Effector memory CD8-positive, alpha-beta T cell (primary cell): ENCODE results near the gene F2RL3.
"Not testable (repeated sequence)": the region's sequence is repeated elsewhere in the genome, so short reads cannot be mapped to it uniquely, and the experiment has no call there.

ENCODE experiments used
- ATAC-seq: fragments of 150-1000 bp; cut with Tn5 transposase; replicated peaks from 2 replicates; pipeline ENCODE4 v1.10.0; 2021; ENCODE audit warnings: mild to moderate bottlenecking, moderate library complexity
- DNase-seq, 3 experiments: peaks; one replicate each; pipeline ENCODE4 v3.0.0; 2021
- H3K27ac Mint-ChIP-seq, 2 donors: one replicate each; pipeline ENCODE4 v1.8.0; 2022; ENCODE audit warnings: mild to moderate bottlenecking in 2 of 2, mixed read lengths in 2 of 2, moderate library complexity in 2 of 2
- H3K27me3 Mint-ChIP-seq, 2 donors: one replicate each; pipeline ENCODE4 v1.8.0; 2022; ENCODE audit warnings: mixed read lengths in 2 of 2
- H3K36me3 Mint-ChIP-seq: one replicate; pipeline ENCODE4 v1.8.0; 2022; ENCODE audit warnings: mild to moderate bottlenecking, moderate library complexity, mixed read lengths; ENCODE audit not compliant: insufficient read depth
- H3K4me1 Mint-ChIP-seq, 2 donors: one replicate each; pipeline ENCODE4 v1.8.0; 2022; ENCODE audit warnings: low read depth in 2 of 2, mixed read lengths in 2 of 2
- H3K4me3 Mint-ChIP-seq, 2 donors: one replicate each; pipeline ENCODE4 v1.8.0; 2022; ENCODE audit warnings: mild to moderate bottlenecking in 2 of 2, mixed read lengths in 2 of 2, moderate library complexity in 2 of 2
- H3K9me3 Mint-ChIP-seq, 2 donors: one replicate each; pipeline ENCODE4 v1.8.0; 2022; ENCODE audit warnings: mixed read lengths in 2 of 2

The F2RL3 gene

GRCh38 chr19:16927883-16928282, 39.1 kb downstream of the F2RL3 start:
- Mint-ChIP-seq H3K27ac (no peak overlapping the region), H3K4me3 (no peak overlapping the region), H3K36me3 (no peaks in the 10 kb centered on the region), H3K27me3 (peaks cover 47 to 64% of the 10 kb centered on the region in 2 donors), H3K4me1 (no peaks in the 10 kb centered on the region), H3K9me3 (peaks cover 7 to 10% of the 10 kb centered on the region in 2 donors)
- ATAC-seq, result no peak
- no peak for DNase-seq

GRCh38 chr19:16928351-16928750, 39.6 kb downstream of the F2RL3 start:
- no peak overlapping the region for H3K4me3 Mint-ChIP-seq
- H3K27me3 Mint-ChIP-seq, result peaks cover 46 to 60% of the 10 kb centered on the region in 2 donors
- peaks cover 7 to 10% of the 10 kb centered on the region in 2 donors for H3K9me3 Mint-ChIP-seq
- no peak for DNase-seq
- no peaks in the 10 kb centered on the region for H3K4me1 Mint-ChIP-seq
- ATAC-seq, result no peak
- no peaks in the 10 kb centered on the region for H3K36me3 Mint-ChIP-seq
- H3K27ac Mint-ChIP-seq, result no peak overlapping the region

GRCh38 chr19:16928916-16929315, 40.1 kb downstream of the F2RL3 start:
- ATAC-seq (no peak), DNase-seq (no peak)
- no peaks in the 10 kb centered on the region for H3K36me3 Mint-ChIP-seq
- no peaks in the 10 kb centered on the region for H3K4me1 Mint-ChIP-seq
- H3K4me3 Mint-ChIP-seq, result no peak overlapping the region
- no peak overlapping the region for H3K27ac Mint-ChIP-seq
- H3K9me3 Mint-ChIP-seq, result peaks cover 7 to 10% of the 10 kb centered on the region in 2 donors
- peaks cover 46 to 57% of the 10 kb centered on the region in 2 donors for H3K27me3 Mint-ChIP-seq

GRCh38 chr19:16930753-16931152, 42.0 kb downstream of the F2RL3 start:
- H3K27ac Mint-ChIP-seq, result no peak overlapping the region
- no peak overlapping the region for H3K4me3 Mint-ChIP-seq
- peaks cover 8 to 10% of the 10 kb centered on the region in 2 donors for H3K9me3 Mint-ChIP-seq
- no peak for ATAC-seq
- no peak for DNase-seq
- no peaks in the 10 kb centered on the region for H3K4me1 Mint-ChIP-seq
- H3K36me3 Mint-ChIP-seq, result no peaks in the 10 kb centered on the region
- H3K27me3 Mint-ChIP-seq, result peaks cover 41 to 57% of the 10 kb centered on the region in 2 donors

GRCh38 chr19:16931306-16931705, 42.5 kb downstream of the F2RL3 start:
- DNase-seq (no peak), ATAC-seq (no peak)
- no peaks in the 10 kb centered on the region for H3K4me1 Mint-ChIP-seq
- H3K9me3 Mint-ChIP-seq, result peaks cover 8 to 10% of the 10 kb centered on the region in 2 donors
- no peak overlapping the region for H3K4me3 Mint-ChIP-seq
- H3K27ac Mint-ChIP-seq, result no peak overlapping the region
- no peaks in the 10 kb centered on the region for H3K36me3 Mint-ChIP-seq
- H3K27me3 Mint-ChIP-seq, result peaks cover 41 to 56% of the 10 kb centered on the region in 2 donors

- Mint-ChIP-seq H3K9me3 (peaks cover 2 to 10% of the 10 kb centered on the region in 2 donors), H3K4me1 (no peaks in the 10 kb centered on the region), H3K27me3 (peaks cover 24 to 39% of the 10 kb centered on the region in 2 donors), H3K36me3 (no peaks in the 10 kb centered on the region), H3K27ac (no peak overlapping the region), H3K4me3 (no peak overlapping the region)
- ATAC-seq (no peak), DNase-seq (no peak)
Observed at GRCh38 chr19:16934489-16934888, 45.7 kb downstream of the F2RL3 start.

GRCh38 chr19:16936901-16937300, 48.1 kb downstream of the F2RL3 start:
- Mint-ChIP-seq H3K36me3 (no peaks in the 10 kb centered on the region), H3K4me1 (no peaks in the 10 kb centered on the region), H3K9me3 (peaks cover 2 to 10% of the 10 kb centered on the region in 2 donors), H3K27ac (no peak overlapping the region), H3K4me3 (no peak overlapping the region), H3K27me3 (peaks cover 8 to 32% of the 10 kb centered on the region in 2 donors)
- ATAC-seq, result no peak
- no peak for DNase-seq

- H3K36me3 Mint-ChIP-seq, result not testable (repeated sequence)
- peaks cover 10 to 32% of the 10 kb centered on the region in 2 donors for H3K27me3 Mint-ChIP-seq
Observed at GRCh38 chr19:16937796-16938195, 49.0 kb downstream of the F2RL3 start.

GRCh38 chr19:16938211-16938610, 49.4 kb downstream of the F2RL3 start:
- peaks cover 2 to 10% of the 10 kb centered on the region in 2 donors for H3K9me3 Mint-ChIP-seq
- no peak overlapping the region for H3K27ac Mint-ChIP-seq
- no peak overlapping the region for H3K4me3 Mint-ChIP-seq
- no peak for DNase-seq
- peaks cover 11 to 32% of the 10 kb centered on the region in 2 donors for H3K27me3 Mint-ChIP-seq
- no peaks in the 10 kb centered on the region for H3K4me1 Mint-ChIP-seq
- no peak for ATAC-seq
- H3K36me3 Mint-ChIP-seq, result no peaks in the 10 kb centered on the region

More at GRCh38 chr19:16937796-16938195, 49.0 kb downstream of the F2RL3 start:
- not testable (repeated sequence) for H3K4me1 Mint-ChIP-seq, H3K4me3 Mint-ChIP-seq, DNase-seq, ATAC-seq, H3K9me3 Mint-ChIP-seq, H3K27ac Mint-ChIP-seq

GRCh38 chr19:16940063-16940462, 51.3 kb downstream of the F2RL3 start:
- not testable (repeated sequence) for H3K4me1 Mint-ChIP-seq, H3K9me3 Mint-ChIP-seq, H3K27ac Mint-ChIP-seq, DNase-seq, H3K4me3 Mint-ChIP-seq, ATAC-seq, H3K36me3 Mint-ChIP-seq
- peaks cover 11 to 40% of the 10 kb centered on the region in 2 donors for H3K27me3 Mint-ChIP-seq

- Mint-ChIP-seq H3K27ac (no peak overlapping the region), H3K27me3 (peaks cover 11 to 40% of the 10 kb centered on the region in 2 donors), H3K4me1 (no peaks in the 10 kb centered on the region), H3K9me3 (peaks cover 0 to under 1% of the 10 kb centered on the region in 2 donors), H3K4me3 (no peak overlapping the region), H3K36me3 (peaks cover 3% of the 10 kb centered on the region)
- no peak for ATAC-seq
- no peak for DNase-seq
Observed at GRCh38 chr19:16940626-16941025, 51.8 kb downstream of the F2RL3 start.
